K562 (cell line): ENCODE measurements around the gene C4orf54. TPM values are rescaled to one million over a fixed set of nuclear protein-coding genes. Genes with fewer than 3 reads are reported as not detected.

Experiments used
- ATAC-seq: fragments of 200-7000 bp; cut with Tn5 transposase; 3 replicates; pipeline ENCODE4 v1.9.1; 2020; ENCODE audit warnings: moderate library complexity
- BruUV-seq: library from RNA; stranded (reverse); fragments of 400-500 nt; replicated peaks from 2 replicates; lab custom pipeline; 2021; lab: Mats Ljungman, UMichigan
- CTCF ChIA-PET: fragments of 300-600 bp; formaldehyde crosslinking; extraction: SDS; loops from one replicate; lab custom pipeline; 2021; ENCODE audit warnings: low intra/inter-chr PET ratio; lab: Yijun Ruan, JAX
- POLR2A ChIA-PET: fragments of 300-600, 350-650 bp; sonication (Branson Sonifier 250); formaldehyde crosslinking; extraction: SDS; loops from one replicate; lab custom pipeline; 2021; ENCODE audit warnings: antibody characterized with exemption, inconsistent platforms; lab: Yijun Ruan, JAX
- DNase-seq, 4 experiments: peaks; one replicate each; pipeline versions ENCODE4 v3.0.0 to v3.0.0-alpha.2; 2011 to 2018; ENCODE audit warnings: low spot score in 3 of 4, mixed read lengths in 3 of 4; ENCODE audit errors: extremely low read depth in 1 of 4
- FAIRE-seq: peaks from 2 replicates; lab custom pipeline; 2011; peaks lifted over from hg19 to GRCh38; lab: Jason Lieb, UNC
- H2AFZ ChIP-seq: 2 replicates; pipeline ENCODE4 v1.6.0; 2011; ENCODE audit warnings: low read depth, low read length, control low read depth, inconsistent platforms
- H3K27ac ChIP-seq: fragments of 200-600 bp; 3 replicates; pipeline ENCODE4 v1.8.0; 2011; ENCODE audit warnings: low read depth, mild to moderate bottlenecking, control low read depth, inconsistent platforms, low read length, moderate library complexity, mixed read lengths; ENCODE audit errors: extremely low read depth
- H3K27me3 ChIP-seq, 2 experiments: fragments of 300-600 bp in 1 of 2; 2 replicates in 1 of 2; 3 replicates in 1 of 2; pipeline versions ENCODE4 v1.6.0 to v1.8.0; 2011; ENCODE audit warnings: inconsistent platforms in 2 of 2, low read length in 2 of 2, mild to moderate bottlenecking in 1 of 2, mixed read lengths in 1 of 2, moderate library complexity in 1 of 2; ENCODE audit not compliant: control insufficient read depth in 2 of 2, insufficient read depth in 2 of 2
- H3K36me3 ChIP-seq: fragments of 300-600 bp; 3 replicates; pipeline ENCODE4 v1.8.0; 2011; ENCODE audit warnings: mild to moderate bottlenecking, low read length, inconsistent platforms; ENCODE audit not compliant: control insufficient read depth, insufficient read depth
- H3K4me1 ChIP-seq, 2 experiments: fragments of 200-600 bp in 1 of 2; replicated peaks in 1 of 2; 2 replicates in 1 of 2; 3 replicates in 1 of 2; pipeline versions ENCODE4 v1.5.1 to v1.8.0; 2011; ENCODE audit warnings: inconsistent platforms in 2 of 2, low read length in 2 of 2, mild to moderate bottlenecking in 1 of 2, mixed read lengths in 1 of 2, moderate library complexity in 1 of 2; ENCODE audit not compliant: control insufficient read depth in 2 of 2, insufficient read depth in 2 of 2
- H3K4me2 ChIP-seq: 2 replicates; pipeline ENCODE4 v1.6.1; 2011; ENCODE audit warnings: low read length, control low read depth, inconsistent platforms, mixed read lengths; ENCODE audit not compliant: insufficient read depth
- H3K4me3 ChIP-seq: fragments of 200-600 bp; sonication (generic), shearing (Covaris generic); 2 replicates; pipeline ENCODE4 v1.5.1; 2016; ENCODE audit warnings: control low read depth, inconsistent platforms
- H3K79me2 ChIP-seq: fragments of 200-600 bp; 3 replicates; pipeline ENCODE4 v1.8.0; 2011; ENCODE audit warnings: low read length, inconsistent platforms; ENCODE audit not compliant: control insufficient read depth, insufficient read depth
- H3K9ac ChIP-seq, 2 experiments: 2 replicates each; pipeline versions ENCODE4 v1.6.0 to v1.6.1; 2011; ENCODE audit warnings: low read depth in 2 of 2, low read length in 2 of 2, control low read depth in 1 of 2, inconsistent platforms in 1 of 2, mild to moderate bottlenecking in 1 of 2, mixed read lengths in 1 of 2; ENCODE audit not compliant: insufficient read depth in 1 of 2
- H3K9me1 ChIP-seq: one replicate; pipeline ENCODE4 v1.6.0; 2011; ENCODE audit warnings: inconsistent platforms, mild to moderate bottlenecking, low read length, moderate library complexity; ENCODE audit not compliant: control insufficient read depth, insufficient read depth
- H3K9me3 ChIP-seq: replicated peaks from 2 replicates; pipeline ENCODE4 v1.5.1; 2011; ENCODE audit warnings: low read depth, low read length, inconsistent platforms; ENCODE audit not compliant: control insufficient read depth, insufficient read depth
- H4K20me1 ChIP-seq: replicated peaks from 2 replicates; pipeline ENCODE4 v1.6.1; 2011; ENCODE audit warnings: low read length, inconsistent platforms, mixed read lengths; ENCODE audit not compliant: control insufficient read depth, insufficient read depth
- BDP1 ChIP-seq: IDR thresholded peaks from 3 replicates; pipeline ENCODE4 v1.6.1; 2011; ENCODE audit not compliant: insufficient read length, insufficient read depth
- BRF2 ChIP-seq: IDR thresholded peaks from 3 replicates; pipeline ENCODE4 v1.6.1; 2011; ENCODE audit warnings: borderline replicate concordance, mild to moderate bottlenecking; ENCODE audit not compliant: insufficient read length, insufficient read depth
- CHCHD3 ChIP-seq: fragments of 250-450 bp; sonication (Bioruptor Pico); IDR thresholded peaks from 2 replicates; pipeline ENCODE4 v2.1.2; 2022; ENCODE audit warnings: mild to moderate bottlenecking
- ETS2 ChIP-seq: IDR thresholded peaks from 2 replicates; pipeline ENCODE4 v1.6.1; 2016; ENCODE audit warnings: borderline replicate concordance, missing genetic modification characterization, mild to moderate bottlenecking, moderate library complexity, missing compliant biosample characterization; ENCODE audit not compliant: poor library complexity, severe bottlenecking
- GTF2F1 ChIP-seq: IDR thresholded peaks from 2 replicates; pipeline ENCODE4 v1.6.1; 2011; ENCODE audit warnings: low read depth, low read length, improper control_type of control experiment
- MBD1 ChIP-seq: fragments of 250-450 bp; sonication (Bioruptor Pico); IDR thresholded peaks from 2 replicates; pipeline ENCODE4 v1.8.0; 2022; ENCODE audit warnings: inconsistent platforms
- NFRKB ChIP-seq: fragments of 450-650 bp; IDR thresholded peaks from 2 replicates; pipeline ENCODE4 v1.6.1; 2016; ENCODE audit warnings: low read depth
- NUFIP1 ChIP-seq: fragments of 450-650 bp; IDR thresholded peaks from 2 replicates; pipeline ENCODE4 v1.6.1; 2018; ENCODE audit not compliant: partially characterized antibody
- PHF8 ChIP-seq: fragments of 200-600 bp; sonication (generic); IDR thresholded peaks from 2 replicates; pipeline ENCODE4 v1.6.1; 2012; ENCODE audit warnings: mixed run types, mild to moderate bottlenecking, inconsistent platforms, low read length, moderate library complexity, borderline replicate concordance
- SMAD1 ChIP-seq: fragments of 150-350 bp; IDR thresholded peaks from 2 replicates; pipeline ENCODE4 v1.6.1; 2014; ENCODE audit warnings: low read length, low read depth; ENCODE audit not compliant: partially characterized antibody
- SP2 ChIP-seq: IDR thresholded peaks from 2 replicates; pipeline ENCODE4 v1.6.1; 2011; ENCODE audit warnings: mild to moderate bottlenecking, low read depth, low read length, moderate library complexity; ENCODE audit not compliant: poor library complexity, severe bottlenecking; ENCODE audit errors: extremely low read depth
- TAF1 ChIP-seq: IDR thresholded peaks from 2 replicates; pipeline ENCODE4 v1.6.1; 2011; ENCODE audit warnings: mild to moderate bottlenecking, low read length, moderate library complexity; ENCODE audit not compliant: insufficient read depth, control insufficient read depth, severe bottlenecking; ENCODE audit errors: extremely low read depth
- TAF15 ChIP-seq: fragments of 200-400 bp; formaldehyde crosslinking; IDR thresholded peaks from 2 replicates; pipeline ENCODE4 v1.6.1; 2017; ENCODE audit warnings: mild to moderate bottlenecking, low read depth, low read length, moderate library complexity
- ZNF41 ChIP-seq: fragments of 250-450 bp; sonication (Bioruptor Pico); conservative IDR thresholded peaks from 2 replicates; pipeline ENCODE4 v1.4.0; 2020; ENCODE audit warnings: mild to moderate bottlenecking
- ZNF436 ChIP-seq: fragments of 250-450, 450-650 bp; sonication (Bioruptor Pico); formaldehyde crosslinking; IDR thresholded peaks from 2 replicates; pipeline ENCODE4 v1.7.0; 2020; ENCODE audit warnings: mild to moderate bottlenecking
- ZSCAN29 ChIP-seq: fragments of 450-650 bp; IDR thresholded peaks from 2 replicates; pipeline ENCODE4 v1.6.1; 2017
- WGBS: fragments of 100-300 bp; shearing (Covaris generic); methylation state at CpG from one replicate; pipeline ENCODE4 v1.1.6; 2016; ENCODE audit warnings: low coverage, mixed read lengths; ENCODE audit not compliant: insufficient coverage; ENCODE audit errors: missing lambda C conversion rate; 5-methylcytosine and 5-hydroxymethylcytosine counted together
- in situ Hi-C: fragments of 300-500 bp; cut with MboI; formaldehyde crosslinking; loops from 4 replicates; pipeline ENCODE4 v1.15.0; 2018; ENCODE audit warnings: inconsistent platforms, mixed read lengths
- intact Hi-C: fragments of 100-400 bp; cut with micrococcal nuclease; formaldehyde crosslinking; loops from 2 replicates; pipeline ENCODE4 v1.14.2; 2022
- polyA plus RNA-seq, 8 experiments: library from polyadenylated mRNA; depleted of rRNA in 4 of 8; stranded (reverse) in 5 of 8; unstranded in 3 of 8; fragments of >200 nt; fragmentation: Nextera tagmentation in 2 of 8; fragmentation: Illumina TruSeq in 1 of 8; extraction: Ambion mirVana in 2 of 8; extraction: Trizol in 1 of 8; gene quantifications; 2 replicates each; pipeline versions ENCODE4 v1.2.1 to v1.2.3, GENCODE V29; 2011 to 2014; ENCODE audit warnings: inconsistent platforms in 1 of 8, missing spikeins in 1 of 8
- total RNA-seq, 7 experiments: library from RNA; depleted of rRNA in 6 of 7; stranded (reverse); fragments of >200 nt in 6 of 7; fragmentation: Illumina TruSeq in 2 of 7; extraction: Trizol in 2 of 7; gene quantifications; 2 replicates each; pipeline versions ENCODE4 v1.2.1 to v1.2.3, GENCODE V29; 2011 to 2021; ENCODE audit warnings: low replicate concordance in 1 of 7
- TF ChIP-seq, protein P1 (sequence below): fragments of 150-350 bp; IDR thresholded peaks from 2 replicates; pipeline ENCODE4 v1.6.1; 2014; ENCODE audit warnings: low read depth, mild to moderate bottlenecking, low read length, borderline replicate concordance

C4orf54 gene
- total and polyA plus RNA-seq, 9 of the 15 experiments (the other 6 are each of a cell fraction or from before 2014, with no cell fraction given): not detected

- DNase-seq: no peak
- H3K9ac ChIP-seq: no peak overlapping the region
- H3K4me3 ChIP-seq: no peak overlapping the region
- H3K27me3 ChIP-seq: peaks cover 4 to 7% of the 10 kb centered on the region in 2 experiments; a peak in 2 of 5 replicates
- H4K20me1 ChIP-seq: no peaks in the 10 kb centered on the region
- no peaks in the 10 kb centered on the region for H3K9me1 ChIP-seq
- ATAC-seq: no peak
- intact Hi-C loops: no loop called here
- no peaks in the 10 kb centered on the region for H3K9me3 ChIP-seq
- ChIA-PET CTCF (no interaction called here), POLR2A (no interaction called here)
- BruUV-seq: no TSS peak
- no peaks in the 10 kb centered on the region for H3K36me3 ChIP-seq
- no peaks in the 10 kb centered on the region for H3K79me2 ChIP-seq
- WGBS: 0% methylated on average over 4 of the region's 4 CpGs
- no peak overlapping the region for H3K27ac ChIP-seq
- H2AFZ ChIP-seq: no peak overlapping the region
- H3K4me1 ChIP-seq: no peaks in the 10 kb centered on the region
- no peak for FAIRE-seq
- H3K4me2 ChIP-seq: no peak overlapping the region
- in situ Hi-C loops: no loop called here
- TF ChIP-seq, protein P1, sequence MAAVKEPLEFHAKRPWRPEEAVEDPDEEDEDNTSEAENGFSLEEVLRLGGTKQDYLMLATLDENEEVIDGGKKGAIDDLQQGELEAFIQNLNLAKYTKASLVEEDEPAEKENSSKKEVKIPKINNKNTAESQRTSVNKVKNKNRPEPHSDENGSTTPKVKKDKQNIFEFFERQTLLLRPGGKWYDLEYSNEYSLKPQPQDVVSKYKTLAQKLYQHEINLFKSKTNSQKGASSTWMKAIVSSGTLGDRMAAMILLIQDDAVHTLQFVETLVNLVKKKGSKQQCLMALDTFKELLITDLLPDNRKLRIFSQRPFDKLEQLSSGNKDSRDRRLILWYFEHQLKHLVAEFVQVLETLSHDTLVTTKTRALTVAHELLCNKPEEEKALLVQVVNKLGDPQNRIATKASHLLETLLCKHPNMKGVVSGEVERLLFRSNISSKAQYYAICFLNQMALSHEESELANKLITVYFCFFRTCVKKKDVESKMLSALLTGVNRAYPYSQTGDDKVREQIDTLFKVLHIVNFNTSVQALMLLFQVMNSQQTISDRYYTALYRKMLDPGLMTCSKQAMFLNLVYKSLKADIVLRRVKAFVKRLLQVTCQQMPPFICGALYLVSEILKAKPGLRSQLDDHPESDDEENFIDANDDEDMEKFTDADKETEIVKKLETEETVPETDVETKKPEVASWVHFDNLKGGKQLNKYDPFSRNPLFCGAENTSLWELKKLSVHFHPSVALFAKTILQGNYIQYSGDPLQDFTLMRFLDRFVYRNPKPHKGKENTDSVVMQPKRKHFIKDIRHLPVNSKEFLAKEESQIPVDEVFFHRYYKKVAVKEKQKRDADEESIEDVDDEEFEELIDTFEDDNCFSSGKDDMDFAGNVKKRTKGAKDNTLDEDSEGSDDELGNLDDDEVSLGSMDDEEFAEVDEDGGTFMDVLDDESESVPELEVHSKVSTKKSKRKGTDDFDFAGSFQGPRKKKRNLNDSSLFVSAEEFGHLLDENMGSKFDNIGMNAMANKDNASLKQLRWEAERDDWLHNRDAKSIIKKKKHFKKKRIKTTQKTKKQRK: no peak
- TF ChIP-seq TAF15 (no peak), NFRKB (no peak), CHCHD3 (CRISPR knock-in tag) (no peak), BDP1 (no peak), TAF1 (no peak), GTF2F1 (no peak), ZNF41 (no peak), PHF8 (no peak), ETS2 (no peak), MBD1 (no peak), SP2 (no peak), NUFIP1 (no peak), SMAD1 (no peak), ZSCAN29 (no peak), BRF2 (no peak), ZNF436 (CRISPR knock-in tag) (no peak)
Measured at GRCh38 chr4:99624141-99624719, 33.4 kb downstream of the C4orf54 start.
